Neuronal stem cell (in vitro differentiated cells): ENCODE measurements around the gene CENPP.

Source experiments
- DNase-seq: peaks from one replicate; pipeline ENCODE4 v3.0.0-alpha.2; 2013; ENCODE audit warnings: low spot score
- H2AFZ ChIP-seq: one replicate; pipeline ENCODE4 v1.6.1; 2013; ENCODE audit warnings: mild to moderate bottlenecking, low read length, inconsistent platforms
- H2AK5ac ChIP-seq: 2 replicates; pipeline ENCODE4 v1.6.1; 2013; ENCODE audit warnings: low read depth, mild to moderate bottlenecking, inconsistent platforms, low read length, moderate library complexity, mixed read lengths
- H2BK120ac ChIP-seq: 2 replicates; pipeline ENCODE4 v1.6.1; 2013; ENCODE audit warnings: low read depth, mild to moderate bottlenecking, inconsistent platforms, low read length, moderate library complexity, mixed read lengths
- H2BK12ac ChIP-seq: one replicate; pipeline ENCODE4 v1.6.1; 2013; ENCODE audit warnings: low read length, inconsistent platforms
- H2BK15ac ChIP-seq: 2 replicates; pipeline ENCODE4 v1.6.1; 2013; ENCODE audit warnings: mild to moderate bottlenecking, low read length, inconsistent platforms, mixed read lengths
- H2BK5ac ChIP-seq: one replicate; pipeline ENCODE4 v1.6.1; 2013; ENCODE audit warnings: inconsistent platforms, mild to moderate bottlenecking, low read length, moderate library complexity
- H3K14ac ChIP-seq: one replicate; pipeline ENCODE4 v1.6.1; 2013; ENCODE audit warnings: low read length, inconsistent platforms
- H3K18ac ChIP-seq: 2 replicates; pipeline ENCODE4 v1.6.1; 2013; ENCODE audit warnings: low read length, inconsistent platforms
- H3K23ac ChIP-seq: 2 replicates; pipeline ENCODE4 v1.6.1; 2013; ENCODE audit warnings: low read depth, mild to moderate bottlenecking, mixed read lengths, low read length, inconsistent platforms; ENCODE audit not compliant: poor library complexity
- H3K27ac ChIP-seq: replicated peaks from 3 replicates; pipeline ENCODE4 v1.5.1; 2013; ENCODE audit warnings: low read length, inconsistent platforms
- H3K27me3 ChIP-seq, 3 experiments: 2 replicates each; pipeline ENCODE4 v1.6.1; 2013; ENCODE audit warnings: low read length in 3 of 3, mild to moderate bottlenecking in 2 of 3, inconsistent platforms in 1 of 3, low read depth in 1 of 3, mixed read lengths in 1 of 3, moderate library complexity in 1 of 3; ENCODE audit not compliant: control insufficient read depth in 3 of 3, insufficient read depth in 3 of 3
- H3K36me3 ChIP-seq, 2 donors: replicated peaks in 1 of 2; 2 replicates each; pipeline ENCODE4 v1.6.1; 2013; ENCODE audit warnings: low read length in 2 of 2; ENCODE audit not compliant: control insufficient read depth in 2 of 2, insufficient read depth in 2 of 2
- H3K4ac ChIP-seq: 2 replicates; pipeline ENCODE4 v1.6.1; 2013; ENCODE audit warnings: inconsistent platforms, mild to moderate bottlenecking, low read length, moderate library complexity
- H3K4me1 ChIP-seq, 2 donors: 1 replicate in 1 of 2; 2 replicates in 1 of 2; pipeline ENCODE4 v1.6.1; 2013; ENCODE audit warnings: low read length in 2 of 2, low read depth in 1 of 2; ENCODE audit not compliant: control insufficient read depth in 2 of 2, insufficient read depth in 1 of 2
- H3K4me2 ChIP-seq: one replicate; pipeline ENCODE4 v1.6.1; 2013; ENCODE audit warnings: mild to moderate bottlenecking, low read length, inconsistent platforms; ENCODE audit not compliant: insufficient read depth, poor library complexity, severe bottlenecking
- H3K4me3 ChIP-seq, 2 donors: 2 replicates each; pipeline ENCODE4 v1.5.1; 2013; ENCODE audit warnings: low read length in 2 of 2, mild to moderate bottlenecking in 2 of 2, inconsistent platforms in 1 of 2, moderate library complexity in 1 of 2
- H3K79me1 ChIP-seq: one replicate; pipeline ENCODE4 v1.6.1; 2013; ENCODE audit warnings: low read depth, mild to moderate bottlenecking, inconsistent platforms, low read length, moderate library complexity
- H3K9ac ChIP-seq: one replicate; pipeline ENCODE4 v1.6.1; 2013; ENCODE audit warnings: mild to moderate bottlenecking, low read depth, low read length, inconsistent platforms; ENCODE audit not compliant: poor library complexity
- H3K9me3 ChIP-seq, 2 donors: replicated peaks in 1 of 2; 2 replicates each; pipeline versions ENCODE3 to v1.6.1; 2013; ENCODE audit warnings: low read length in 2 of 2, mild to moderate bottlenecking in 2 of 2, inconsistent platforms in 1 of 2, low read depth in 1 of 2, mixed read lengths in 1 of 2, moderate library complexity in 1 of 2; ENCODE audit not compliant: control insufficient read depth in 2 of 2, insufficient read depth in 1 of 2
- H4K8ac ChIP-seq: one replicate; pipeline ENCODE4 v1.6.1; 2013; ENCODE audit warnings: low read depth, mild to moderate bottlenecking, inconsistent platforms, low read length, moderate library complexity
- H4K91ac ChIP-seq: one replicate; pipeline ENCODE4 v1.6.1; 2013; ENCODE audit warnings: low read length, low read depth, mild to moderate bottlenecking, inconsistent platforms; ENCODE audit not compliant: poor library complexity
- WGBS, 2 donors: extraction: QIAGEN DNeasy Blood & Tissue Kit; methylation state at CpG; one replicate each; pipeline ENCODE4 v1.1.7; 2013; ENCODE audit warnings: missing lambda C conversion rate in 2 of 2, mixed read lengths in 1 of 2; ENCODE audit not compliant: insufficient read length in 2 of 2, insufficient replicate concordance in 1 of 2; ENCODE audit errors: extremely low coverage in 2 of 2; 5-methylcytosine and 5-hydroxymethylcytosine counted together

The CENPP gene

GRCh38 chr9:92293075-92293354, 32.7 kb upstream of the CENPP start:
- Histone ChIP-seq H3K79me1 (peaks cover 3% of the 10 kb centered on the region), H2BK15ac (no peak overlapping the region), H2AFZ (peak overlapping the region; percentile 71), H4K8ac (no peak overlapping the region), H3K27ac (no peak overlapping the region), H3K27me3 (no peaks in the 10 kb centered on the region), H3K18ac (no peak overlapping the region), H3K9me3 (peaks cover 0 to 9% of the 10 kb centered on the region in 2 donors), H3K4me1 (peaks cover 7 to 9% of the 10 kb centered on the region in 2 donors), H3K4ac (no peak overlapping the region), H2BK5ac (no peak overlapping the region), H2AK5ac (no peak overlapping the region), H4K91ac (no peak overlapping the region), H2BK120ac (no peak overlapping the region), H3K4me3 (peak overlapping the region; percentile 14 to 72), H2BK12ac (no peak overlapping the region), H3K36me3 (peaks cover 6 to 58% of the 10 kb centered on the region in 2 donors), H3K4me2 (peak overlapping the region; percentile 36), H3K23ac (no peak overlapping the region), H3K9ac (no peak overlapping the region), H3K14ac (no peak overlapping the region)
- WGBS, 2 donors = no CpG with 5 or more reads among the region's 5 CpGs
- no peak for DNase-seq

GRCh38 chr9:92293452-92294296, 32.1 kb upstream of the CENPP start, which contains the start of gene IARS1:
TSS of gene IARS1 (minus strand) at chr9:92293697. CDS start at chr9:92289419, 4,278 bp downstream.
- Histone ChIP-seq H3K27me3 (no peaks in the 10 kb centered on the region), H3K23ac (peak within 1 kb of the TSS; percentile 98), H2BK12ac (no peak within 1 kb of the TSS), H3K36me3 (peaks cover 6 to 58% of the 10 kb centered on the region in 2 donors), H2BK120ac (no peak within 1 kb of the TSS), H2AK5ac (peak within 1 kb of the TSS; percentile 68), H4K91ac (peak within 1 kb of the TSS; percentile 85), H2BK5ac (no peak within 1 kb of the TSS), H3K18ac (peak within 1 kb of the TSS; percentile 91), H3K4me2 (peak within 1 kb of the TSS; percentile 69), H3K14ac (no peak within 1 kb of the TSS), H3K79me1 (peaks cover 3% of the 10 kb centered on the region), H3K4me1 (peaks cover 7 to 9% of the 10 kb centered on the region in 2 donors), H4K8ac (no peak within 1 kb of the TSS), H3K27ac (peak within 1 kb of the TSS; percentile 59), H3K9me3 (peaks cover 0 to 9% of the 10 kb centered on the region in 2 donors), H2AFZ (peak within 1 kb of the TSS; percentile 71), H3K4me3 (peak within 1 kb of the TSS; percentile 72 to 94), H2BK15ac (no peak within 1 kb of the TSS), H3K9ac (peak within 1 kb of the TSS; percentile 78), H3K4ac (no peak within 1 kb of the TSS)
- DNase-seq = peak; percentile 98
- no CpG with 5 or more reads among the region's 63 CpGs for WGBS, 2 donors

- H3K18ac ChIP-seq = no peak overlapping the region
Observed at GRCh38 chr9:92294297-92294676, 31.5 kb upstream of the CENPP start.

GRCh38 chr9:92295240-92295790, 30.4 kb upstream of the CENPP start:
- Histone ChIP-seq H3K9ac (no peak overlapping the region), H3K4me2 (no peak overlapping the region), H2BK5ac (no peak overlapping the region), H3K9me3 (peaks cover 0 to 5% of the 10 kb centered on the region in 2 donors), H2BK12ac (no peak overlapping the region), H3K23ac (no peak overlapping the region), H3K27me3 (no peaks in the 10 kb centered on the region), H3K4me1 (peaks cover 7 to 9% of the 10 kb centered on the region in 2 donors), H2AFZ (no peak overlapping the region), H2AK5ac (no peak overlapping the region), H2BK120ac (no peak overlapping the region), H4K8ac (no peak overlapping the region), H4K91ac (no peak overlapping the region), H3K14ac (no peak overlapping the region), H3K79me1 (peaks cover 3% of the 10 kb centered on the region), H3K4me3 (no peak overlapping the region), H3K36me3 (peaks cover 7 to 57% of the 10 kb centered on the region in 2 donors), H3K27ac (no peak overlapping the region), H3K18ac (no peak overlapping the region), H3K4ac (no peak overlapping the region), H2BK15ac (no peak overlapping the region)
- no peak for DNase-seq
- no CpG with 5 or more reads among the region's 7 CpGs for WGBS, 2 donors

More at GRCh38 chr9:92294297-92294676, 31.5 kb upstream of the CENPP start:
- Histone ChIP-seq H3K27me3 (no peaks in the 10 kb centered on the region), H4K91ac (peak overlapping the region; percentile 85), H3K4ac (no peak overlapping the region), H4K8ac (no peak overlapping the region), H2BK5ac (no peak overlapping the region), H3K23ac (no peak overlapping the region), H3K79me1 (peaks cover 3% of the 10 kb centered on the region), H2BK12ac (no peak overlapping the region), H3K4me3 (peak overlapping the region in 1 of 2 donors; percentile 72), H2BK15ac (no peak overlapping the region), H3K4me1 (peaks cover 7 to 9% of the 10 kb centered on the region in 2 donors), H3K9ac (peak overlapping the region; percentile 67), H3K4me2 (peak overlapping the region; percentile 69), H3K27ac (no peak overlapping the region), H2AK5ac (peak overlapping the region; percentile 68), H2BK120ac (no peak overlapping the region), H3K9me3 (peaks cover 0 to 9% of the 10 kb centered on the region in 2 donors), H3K36me3 (peaks cover 7 to 58% of the 10 kb centered on the region in 2 donors), H3K14ac (no peak overlapping the region), H2AFZ (peak overlapping the region; percentile 71)
- no CpG with 5 or more reads among the region's 13 CpGs for WGBS, 2 donors
- DNase-seq = no peak
